LNCaP clone FGC (cell line): ENCODE measurements around the gene BHLHE41.

Source experiments
- DNase-seq: peaks from one replicate; pipeline ENCODE4 v3.0.0-alpha.2; 2011; ENCODE audit warnings: low read depth
- H3K4me3 ChIP-seq: 2 replicates; pipeline ENCODE4 v1.5.1; 2011; ENCODE audit warnings: mild to moderate bottlenecking, low read depth, low read length, control low read depth
- CTCF ChIP-seq: IDR thresholded peaks from 2 replicates; pipeline ENCODE4 v1.5.1; 2012; ENCODE audit warnings: mild to moderate bottlenecking; ENCODE audit not compliant: control insufficient read depth, insufficient read depth; ENCODE audit errors: extremely low read depth

BHLHE41 gene

DNA sequence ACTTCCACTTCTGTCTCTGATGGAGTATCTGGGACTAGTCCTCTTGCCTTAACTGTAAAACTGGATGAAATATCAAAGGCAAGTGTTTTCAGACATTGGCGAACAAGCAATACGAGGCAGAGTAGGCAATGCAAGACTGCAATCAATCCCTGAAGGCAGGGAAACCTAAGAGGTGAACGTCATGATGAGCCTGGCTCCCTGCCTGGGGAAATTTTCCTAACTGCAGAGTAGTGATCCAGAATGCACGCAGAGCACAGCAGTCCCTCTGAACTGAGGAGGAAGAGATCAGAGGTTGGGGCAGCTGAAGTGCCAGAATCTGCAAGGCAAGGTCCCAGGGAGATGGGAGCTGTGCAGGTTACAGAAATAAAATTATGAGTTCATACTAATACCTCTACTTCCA is 18.5 kb downstream of the BHLHE41 start:
- H3K4me3 ChIP-seq = no peak overlapping the region
- no peak for TF ChIP-seq CTCF
- DNase-seq = no peak

- no peak for TF ChIP-seq CTCF
- no peak for DNase-seq
- H3K4me3 ChIP-seq = no peak overlapping the region
Observed at GRCh38 chr12:26102953-26103352, 21.9 kb downstream of the BHLHE41 start.

DNA sequence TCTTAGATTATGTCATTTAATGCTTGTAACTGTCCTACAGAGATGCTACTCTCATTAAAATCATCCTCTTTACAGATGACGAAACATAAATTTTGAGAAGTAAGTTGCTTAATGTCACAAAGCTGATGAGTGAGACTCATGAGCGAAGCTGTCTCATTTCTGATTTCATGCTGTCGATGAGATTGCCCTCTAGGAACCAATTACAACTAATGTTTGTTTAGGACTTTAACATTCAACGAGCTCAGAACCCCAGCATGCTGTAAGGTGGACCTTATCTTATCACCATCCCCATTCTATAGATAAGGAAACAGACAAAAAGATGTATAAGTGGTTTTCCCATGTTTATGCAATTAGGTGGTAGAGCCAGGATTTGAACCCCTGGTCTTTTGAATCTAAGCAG is 23.1 kb downstream of the BHLHE41 start:
- TF ChIP-seq CTCF = no peak
- DNase-seq = no peak
- no peak overlapping the region for H3K4me3 ChIP-seq

DNA sequence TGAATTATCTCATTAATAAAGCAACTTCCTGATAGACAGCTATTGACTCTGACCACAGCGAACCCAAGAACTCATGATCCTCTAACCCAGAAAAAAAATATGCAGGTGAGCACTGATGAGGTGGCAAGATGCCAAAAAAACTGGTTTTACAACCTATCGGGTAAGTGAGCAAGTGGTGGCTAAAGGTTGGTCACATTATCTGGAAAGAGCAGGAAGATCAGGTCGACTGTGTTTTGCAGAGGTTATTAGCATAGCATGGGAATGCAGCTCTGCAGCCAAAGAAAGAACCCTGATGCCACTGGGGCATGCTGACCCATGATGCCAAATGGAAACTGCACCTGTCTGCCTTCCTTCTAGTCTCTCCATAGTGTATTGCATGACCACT is 23.5 kb downstream of the BHLHE41 start:
- no peak for TF ChIP-seq CTCF
- DNase-seq = peak; percentile 94
- no peak overlapping the region for H3K4me3 ChIP-seq

- DNase-seq = no peak
- no peak overlapping the region for H3K4me3 ChIP-seq
- TF ChIP-seq CTCF = no peak
Observed at GRCh38 chr12:26100666-26101349, 24.0 kb downstream of the BHLHE41 start.

GRCh38 chr12:26097046-26097878 is 27.6 kb downstream of the BHLHE41 start:
- DNase-seq = peak; percentile 30
- H3K4me3 ChIP-seq = no peak overlapping the region
- peak; percentile 95 for TF ChIP-seq CTCF
